ENCODE measurements around the gene RIT2.

The RIT2 gene

GRCh38 chr18:42929857-42930256, 185.6 kb downstream of the RIT2 start:
- DNase-seq (ENCODE audit: low read depth in 2 of 2): no peak

GRCh38 chr18:42929181-42929580, 186.3 kb downstream of the RIT2 start:
- no peak for DNase-seq (ENCODE audit: low read depth in 2 of 2)

GRCh38 chr18:42925036-42925435, 190.4 kb downstream of the RIT2 start:
- DNase-seq (ENCODE audit: low read depth in 2 of 2): no peak

GRCh38 chr18:42922363-42922762, 193.1 kb downstream of the RIT2 start:
- no peak for DNase-seq (ENCODE audit: low read depth in 2 of 2)

- DNase-seq (ENCODE audit: low read depth in 2 of 2): no peak
Measured at GRCh38 chr18:42921226-42921737, 194.2 kb downstream of the RIT2 start.

- no peak for DNase-seq (ENCODE audit: low read depth in 2 of 2)
Measured at GRCh38 chr18:42920621-42921020, 194.9 kb downstream of the RIT2 start.

GRCh38 chr18:42915299-42915698, 200.2 kb downstream of the RIT2 start:
- no peak for DNase-seq (ENCODE audit: low read depth in 2 of 2)

- no peak for DNase-seq (ENCODE audit: low read depth in 2 of 2)
Measured at GRCh38 chr18:42914476-42914875, 201.0 kb downstream of the RIT2 start.

- no peak for DNase-seq (ENCODE audit: low read depth in 2 of 2)
Measured at GRCh38 chr18:42909095-42909494, 206.4 kb downstream of the RIT2 start.

- DNase-seq (ENCODE audit: low read depth in 2 of 2): no peak
Measured at GRCh38 chr18:42906761-42907160, 208.7 kb downstream of the RIT2 start.

- DNase-seq (ENCODE audit: low read depth in 2 of 2): no peak
Measured at GRCh38 chr18:42901161-42901560, 214.3 kb downstream of the RIT2 start.

- DNase-seq (ENCODE audit: low read depth in 2 of 2): no peak
Measured at GRCh38 chr18:42893977-42894376, 221.5 kb downstream of the RIT2 start.

GRCh38 chr18:42892181-42892580, 223.3 kb downstream of the RIT2 start:
- DNase-seq (ENCODE audit: low read depth in 2 of 2): no peak

- no peak for DNase-seq (ENCODE audit: low read depth in 2 of 2)
Measured at GRCh38 chr18:42891705-42892104, 223.8 kb downstream of the RIT2 start.

GRCh38 chr18:42883169-42883568, 232.3 kb downstream of the RIT2 start:
- DNase-seq (ENCODE audit: low read depth in 2 of 2): no peak

GRCh38 chr18:42882122-42882521, 233.4 kb downstream of the RIT2 start:
- no peak for DNase-seq (ENCODE audit: low read depth in 2 of 2)

GRCh38 chr18:42872838-42873237, 242.6 kb downstream of the RIT2 start:
- DNase-seq (ENCODE audit: low read depth in 2 of 2): no peak

- no peak for DNase-seq (ENCODE audit: low read depth in 2 of 2)
Measured at GRCh38 chr18:42864876-42865275, 250.6 kb downstream of the RIT2 start.

GRCh38 chr18:42861271-42861670, 254.2 kb downstream of the RIT2 start:
- DNase-seq (ENCODE audit: low read depth in 2 of 2): no peak

- DNase-seq (ENCODE audit: low read depth in 2 of 2): no peak
Measured at GRCh38 chr18:42860548-42860947, 254.9 kb downstream of the RIT2 start.

GRCh38 chr18:42860011-42860410, 255.5 kb downstream of the RIT2 start:
- no peak for DNase-seq (ENCODE audit: low read depth in 2 of 2)

GRCh38 chr18:42854558-42854957, 260.9 kb downstream of the RIT2 start:
- DNase-seq (ENCODE audit: low read depth in 2 of 2): no peak

- no peak for DNase-seq (ENCODE audit: low read depth in 2 of 2)
Measured at GRCh38 chr18:42850174-42851083, 265.1 kb downstream of the RIT2 start.
